GM23248 (cell line): ENCODE results near the gene NFIA.

ENCODE experiments used
- EZH2 ChIP-seq: fragments of 200-600 bp; sonication (generic); IDR thresholded peaks from 2 replicates; pipeline ENCODE4 v1.6.1; 2018; ENCODE audit warnings: antibody characterized with exemption, mild to moderate bottlenecking; ENCODE audit not compliant: insufficient read depth, poor library complexity, severe bottlenecking
- EZH2phosphoT487 ChIP-seq: fragments of 200-600 bp; sonication (generic); IDR thresholded peaks from 2 replicates; pipeline ENCODE4 v1.6.1; 2018; ENCODE audit warnings: antibody characterized with exemption, moderate library complexity, mild to moderate bottlenecking, low read depth; ENCODE audit not compliant: insufficient read depth

DNA sequence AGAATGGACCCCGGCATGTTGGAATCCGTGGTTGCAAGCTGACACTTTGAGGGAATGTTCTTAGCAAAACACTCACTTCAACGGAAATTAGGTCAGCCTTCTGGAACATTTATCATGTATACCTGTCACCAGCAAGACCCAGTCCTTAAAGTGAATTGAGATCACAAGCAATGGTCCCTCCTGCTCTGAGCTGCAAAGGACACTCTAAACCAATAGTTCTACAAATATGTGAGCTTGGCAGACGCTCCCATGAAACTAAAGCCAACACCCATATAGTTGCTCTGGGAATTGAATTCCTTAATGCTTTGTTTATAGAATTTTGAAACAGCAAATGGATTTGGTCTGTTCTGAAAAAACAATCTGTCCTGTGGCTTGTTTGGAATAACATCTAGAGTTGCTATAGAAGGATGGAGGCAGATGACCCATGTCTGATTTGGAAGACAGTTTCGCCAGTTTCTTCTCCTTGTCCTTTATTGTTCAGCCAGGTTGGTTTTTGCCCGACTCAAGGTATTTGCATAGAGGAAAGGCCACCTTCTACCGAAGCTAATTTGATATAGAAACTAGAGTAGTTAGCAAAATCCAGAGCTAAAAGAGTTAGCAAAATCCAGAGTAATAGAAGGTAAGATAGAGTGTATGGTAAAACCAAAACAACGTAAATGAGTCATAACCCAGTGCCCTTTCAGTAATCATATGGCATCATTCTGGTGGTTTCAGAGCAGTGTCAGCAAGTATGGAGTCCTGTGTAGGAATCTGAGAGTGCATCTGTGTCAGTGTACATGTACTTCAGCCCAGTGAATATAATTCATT, 236.2 kb downstream of the NFIA start:
- no peak for TF ChIP-seq EZH2phosphoT487
- no peak for TF ChIP-seq EZH2
